Ascending aorta (tissue), 2 donors: ENCODE data around the gene RIIAD1. TPM values are rescaled to one million over a fixed set of nuclear protein-coding genes. Genes with fewer than 3 reads are reported as not detected.

Experiments used
- DNase-seq, 2 donors: peaks; one replicate each; pipeline ENCODE4 v3.0.0-alpha.2; 2019; ENCODE audit warnings: low spot score in 2 of 2
- H3K27ac ChIP-seq, 2 donors: fragments of 200-600 bp; sonication (generic); one replicate each; pipeline ENCODE4 v1.5.1; 2016 to 2017; ENCODE audit warnings: mild to moderate bottlenecking in 1 of 2
- H3K27me3 ChIP-seq: fragments of 200-600 bp; sonication (generic); one replicate; pipeline ENCODE4 v1.5.1; 2017
- H3K36me3 ChIP-seq, 2 donors: fragments of 200-600 bp; sonication (generic); one replicate each; pipeline ENCODE4 v1.5.1; 2016
- H3K4me1 ChIP-seq, 2 donors: fragments of 200-600 bp; sonication (generic); one replicate each; pipeline ENCODE4 v1.5.1; 2016 to 2017; ENCODE audit warnings: mild to moderate bottlenecking in 1 of 2
- H3K4me3 ChIP-seq, 2 donors: fragments of 200-600 bp; sonication (generic); one replicate each; pipeline ENCODE4 v1.5.1; 2016 to 2017; ENCODE audit warnings: mild to moderate bottlenecking in 1 of 2
- H3K9me3 ChIP-seq, 2 donors: fragments of 200-600 bp; sonication (generic); one replicate each; pipeline ENCODE4 v1.5.1; 2016
- CTCF ChIP-seq, 3 experiments: fragments of 200-600 bp in 2 of 3; fragments of 450-650 bp in 1 of 3; sonication (generic) in 2 of 3; IDR thresholded peaks; one replicate each; pipeline ENCODE4 v1.5.1; 2016 to 2019; ENCODE audit warnings: antibody characterized with exemption in 3 of 3, mild to moderate bottlenecking in 1 of 3, moderate library complexity in 1 of 3
- intact Hi-C: fragments of 100-400 bp; cut with DNase I; formaldehyde crosslinking; loops from one replicate; pipeline ENCODE4 v1.15.1; 2023
- total RNA-seq: library from RNA; depleted of rRNA; stranded (reverse); fragments of >200 nt; gene quantifications from one replicate; pipeline ENCODE4 v1.1.0, GENCODE V29; 2016

The RIIAD1 gene
- total RNA-seq, 1 donor from 2014 or later, result not detected

GRCh38 chr1:151715726-151716404 is 5.5 kb upstream of the RIIAD1 start:
- DNase-seq, result no peak
- Histone ChIP-seq H3K4me1 (no peaks in the 10 kb centered on the region), H3K36me3 (no peaks in the 10 kb centered on the region), H3K27me3 (peaks cover 13% of the 10 kb centered on the region), H3K4me3 (no peak overlapping the region), H3K27ac (no peak overlapping the region), H3K9me3 (no peaks in the 10 kb centered on the region)
- TF ChIP-seq CTCF (IDR thresholded peaks at IDR 0.05), result no peak
- intact Hi-C loops, result no loop called here

GRCh38 chr1:151716405-151716762 is 4.9 kb upstream of the RIIAD1 start:
- Histone ChIP-seq H3K4me3 (no peak overlapping the region), H3K36me3 (no peaks in the 10 kb centered on the region), H3K9me3 (no peaks in the 10 kb centered on the region), H3K4me1 (peaks cover under 1% of the 10 kb centered on the region in 2 donors), H3K27me3 (peaks cover 13% of the 10 kb centered on the region), H3K27ac (no peak overlapping the region)
- TF ChIP-seq CTCF (IDR thresholded peaks at IDR 0.05), result no peak
- no peak for DNase-seq
- intact Hi-C loops, result no loop called here

GRCh38 chr1:151716771-151717631 is 4.3 kb upstream of the RIIAD1 start, which contains the start of gene CELF3:
TSS of gene CELF3 (minus strand) at chr1:151716803. CDS start at chr1:151716020, 783 bp downstream.
- peaks cover 6% of the 10 kb centered on the region in 2 donors for H3K4me1 ChIP-seq
- intact Hi-C loops, result no loop called here
- DNase-seq, result no peak
- H3K27ac ChIP-seq, result no peak within 1 kb of the TSS
- H3K27me3 ChIP-seq, result peaks cover 13% of the 10 kb centered on the region
- H3K9me3 ChIP-seq, result no peaks in the 10 kb centered on the region
- H3K4me3 ChIP-seq, result peak within 1 kb of the TSS in 1 of 2 donors; percentile 14
- TF ChIP-seq CTCF (IDR thresholded peaks at IDR 0.05), result no peak
- no peaks in the 10 kb centered on the region for H3K36me3 ChIP-seq

- H3K27me3 ChIP-seq, result peaks cover 13% of the 10 kb centered on the region
- H3K27ac ChIP-seq, result no peak overlapping the region
- H3K4me1 ChIP-seq, result peaks cover 6 to 7% of the 10 kb centered on the region in 2 donors
- H3K9me3 ChIP-seq, result no peaks in the 10 kb centered on the region
- H3K36me3 ChIP-seq, result no peaks in the 10 kb centered on the region
- intact Hi-C loops, result no loop called here
- no peak for TF ChIP-seq CTCF (IDR thresholded peaks at IDR 0.05)
- no peak for DNase-seq
- no peak overlapping the region for H3K4me3 ChIP-seq
Measured at GRCh38 chr1:151718011-151718431, 3.3 kb upstream of the RIIAD1 start.

- no peak for DNase-seq
- Histone ChIP-seq H3K9me3 (no peaks in the 10 kb centered on the region), H3K4me1 (peaks cover 6 to 7% of the 10 kb centered on the region in 2 donors), H3K36me3 (no peaks in the 10 kb centered on the region), H3K4me3 (no peak overlapping the region), H3K27me3 (peaks cover 13% of the 10 kb centered on the region), H3K27ac (no peak overlapping the region)
- no peak for TF ChIP-seq CTCF (IDR thresholded peaks at IDR 0.05)
- intact Hi-C loops, result no loop called here
Measured at GRCh38 chr1:151718666-151719065, 2.7 kb upstream of the RIIAD1 start.
